HCT116 (cell line): Measurements from ENCODE around the gene RMI2. TPM values are rescaled to one million over a fixed set of nuclear protein-coding genes. Genes with fewer than 3 reads are reported as not detected.

ENCODE experiments used
- ATAC-seq: fragments of 200-7000 bp; cut with Tn5 transposase; 2 replicates; pipeline ENCODE4 v1.9.1; 2020; ENCODE audit warnings: mild to moderate bottlenecking, moderate library complexity
- BruUV-seq: library from RNA; stranded (reverse); fragments of 400-500 nt; replicated peaks from 2 replicates; lab custom pipeline; 2021; lab: Mats Ljungman, UMichigan
- CTCF ChIA-PET: fragments of 300-600 bp; sonication (Branson Sonifier 250); formaldehyde crosslinking; loops from one replicate; lab custom pipeline; 2021; ENCODE audit warnings: antibody characterized with exemption; lab: Charles Lee
- POLR2A ChIA-PET: fragments of 300-600, 350-600 bp; sonication (Branson Sonifier 250); formaldehyde crosslinking; loops from one replicate; lab custom pipeline; 2021; ENCODE audit warnings: antibody characterized with exemption; lab: Charles Lee
- RAD21 ChIA-PET, 2 experiments: fragments of 300-600 bp; sonication (Branson Sonifier 250); formaldehyde crosslinking; loops; one replicate each; lab custom pipeline; 2023; ENCODE audit warnings: low total read pairs in 2 of 2; ENCODE audit not compliant: uncharacterized antibody in 2 of 2, unreplicated experiment in 2 of 2, low non-redundant PET in 1 of 2; lab: Charles Lee
- DNase-seq: peaks from one replicate; pipeline ENCODE4 v3.0.0-alpha.2; 2010; ENCODE audit warnings: low read depth, low spot score
- H2AFZ ChIP-seq: fragments of 200-600 bp; shearing (Covaris generic), sonication (generic); 2 replicates; pipeline ENCODE4 v1.6.1; 2017; ENCODE audit warnings: low read depth, mixed run types, mixed read lengths, antibody characterized with exemption, low read length; ENCODE audit not compliant: poor library complexity, severe bottlenecking
- H3K27ac ChIP-seq: 2 replicates; pipeline ENCODE4 v1.5.1; 2012; ENCODE audit warnings: low read depth, low read length
- H3K27me3 ChIP-seq: fragments of 200-600 bp; sonication (generic); 2 replicates; pipeline ENCODE4 v1.6.1; 2016; ENCODE audit warnings: mixed run types, low read length, mixed read lengths; ENCODE audit not compliant: insufficient read depth
- H3K36me3 ChIP-seq, 2 experiments: fragments of 200-500 bp in 1 of 2; fragments of 200-600 bp in 1 of 2; sonication (Bioruptor generic) in 1 of 2; sonication (generic) in 1 of 2; 2 replicates each; pipeline versions ENCODE4 v1.5.1 to v1.6.1; 2014 to 2016; ENCODE audit warnings: low read length in 2 of 2, inconsistent platforms in 1 of 2, mixed read lengths in 1 of 2, mixed run types in 1 of 2; ENCODE audit not compliant: insufficient read depth in 2 of 2, control insufficient read depth in 1 of 2
- H3K4me1 ChIP-seq, 2 experiments: fragments of 200-600 bp in 1 of 2; sonication (generic) in 1 of 2; 2 replicates each; pipeline versions ENCODE4 v1.5.1 to v1.6.1; 2012 to 2017; ENCODE audit warnings: low read length in 2 of 2, inconsistent platforms in 1 of 2, mild to moderate bottlenecking in 1 of 2, mixed read lengths in 1 of 2, mixed run types in 1 of 2, moderate library complexity in 1 of 2; ENCODE audit not compliant: insufficient read depth in 2 of 2, control insufficient read depth in 1 of 2
- H3K4me2 ChIP-seq: fragments of 200-600 bp; sonication (generic); 2 replicates; pipeline ENCODE4 v1.6.1; 2017; ENCODE audit warnings: mixed run types, low read length, mixed read lengths
- H3K4me3 ChIP-seq, 2 experiments: fragments of 200-600 bp in 1 of 2; sonication (generic) in 1 of 2; replicated peaks in 1 of 2; 2 replicates each; pipeline ENCODE4 v1.5.1; 2011 to 2016; ENCODE audit warnings: low read length in 2 of 2, control low read depth in 1 of 2, low read depth in 1 of 2, mild to moderate bottlenecking in 1 of 2, mixed read lengths in 1 of 2, mixed run types in 1 of 2
- H3K79me2 ChIP-seq: fragments of 200-600 bp; sonication (generic); 2 replicates; pipeline ENCODE4 v1.6.1; 2017; ENCODE audit warnings: mild to moderate bottlenecking, mixed run types, low read length, moderate library complexity, mixed read lengths; ENCODE audit not compliant: insufficient read depth
- H3K9ac ChIP-seq: fragments of 200-600 bp; sonication (generic); 2 replicates; pipeline ENCODE4 v1.6.1; 2016; ENCODE audit warnings: low read length, mixed read lengths
- H3K9me2 ChIP-seq: fragments of 200-600 bp; sonication (generic), shearing (Covaris generic); 2 replicates; pipeline ENCODE4 v1.6.1; 2017; ENCODE audit warnings: mixed run types, mild to moderate bottlenecking, moderate library complexity; ENCODE audit not compliant: insufficient read depth
- H3K9me3 ChIP-seq, 2 experiments: fragments of 200-500 bp in 1 of 2; fragments of 200-600 bp in 1 of 2; sonication (Bioruptor generic) in 1 of 2; sonication (generic) in 1 of 2; 2 replicates each; pipeline ENCODE4 v1.6.1; 2014 to 2017; ENCODE audit warnings: low read length in 2 of 2, mixed read lengths in 2 of 2, inconsistent platforms in 1 of 2, low read depth in 1 of 2, mild to moderate bottlenecking in 1 of 2, mixed run types in 1 of 2, moderate library complexity in 1 of 2; ENCODE audit not compliant: control insufficient read depth in 1 of 2, insufficient read depth in 1 of 2
- H4K20me1 ChIP-seq: fragments of 200-600 bp; sonication (generic), shearing (Covaris generic); 2 replicates; pipeline ENCODE4 v1.6.1; 2017; ENCODE audit warnings: mixed run types, mild to moderate bottlenecking, moderate library complexity; ENCODE audit not compliant: insufficient read depth
- EZH2phosphoT487 ChIP-seq: fragments of 200-600 bp; IDR thresholded peaks from 2 replicates; pipeline ENCODE4 v1.6.1; 2018; ENCODE audit warnings: antibody characterized with exemption, borderline replicate concordance
- FOSL1 ChIP-seq: IDR thresholded peaks from 2 replicates; pipeline ENCODE4 v1.6.1; 2012; ENCODE audit warnings: low read depth
- JUND ChIP-seq: IDR thresholded peaks from 2 replicates; pipeline ENCODE4 v1.6.1; 2012
- POLR2A ChIP-seq: IDR thresholded peaks from 2 replicates; pipeline ENCODE4 v1.7.0; 2011; ENCODE audit warnings: borderline replicate concordance; ENCODE audit not compliant: insufficient read depth, insufficient read length; ENCODE audit errors: extremely low read depth
- POLR2AphosphoS5 ChIP-seq: IDR thresholded peaks from 2 replicates; pipeline ENCODE4 v1.6.1; 2011; ENCODE audit warnings: mild to moderate bottlenecking, low read depth, low read length, moderate library complexity
- SIN3A ChIP-seq: IDR thresholded peaks from 2 replicates; pipeline ENCODE4 v1.6.1; 2012; ENCODE audit warnings: low read depth
- SP1 ChIP-seq: IDR thresholded peaks from 2 replicates; pipeline ENCODE4 v1.6.1; 2012; ENCODE audit warnings: low read depth
- SRF ChIP-seq: IDR thresholded peaks from 2 replicates; pipeline ENCODE4 v1.6.1; 2012; ENCODE audit warnings: low read depth
- YY1 ChIP-seq: IDR thresholded peaks from 2 replicates; pipeline ENCODE4 v1.6.1; 2011; ENCODE audit warnings: low read length, low read depth, moderate library complexity, mild to moderate bottlenecking; ENCODE audit not compliant: insufficient replicate concordance; ENCODE audit errors: extremely low read depth
- ZNF274 ChIP-seq: fragments of 200-500 bp; sonication (Bioruptor generic); IDR thresholded peaks from 2 replicates; pipeline ENCODE4 v1.6.1; 2014; ENCODE audit warnings: mild to moderate bottlenecking, low read depth, low read length, inconsistent platforms
- intact Hi-C: fragments of 100-400 bp; cut with micrococcal nuclease; formaldehyde crosslinking; loops from 2 replicates; pipeline ENCODE4 v1.10.0; 2022
- total RNA-seq: library from RNA; stranded (reverse); gene quantifications from one replicate; pipeline ENCODE4 v1.2.1, GENCODE V29; 2021; ENCODE audit not compliant: unreplicated experiment
- TF ChIP-seq, protein P1 (sequence below): IDR thresholded peaks from 2 replicates; pipeline ENCODE4 v1.6.1; 2012
- TF ChIP-seq, protein P2 (sequence below): IDR thresholded peaks from 2 replicates; pipeline ENCODE4 v1.6.1; 2012; ENCODE audit warnings: low read depth
- TF ChIP-seq, protein P3 (sequence below): IDR thresholded peaks from 2 replicates; pipeline ENCODE4 v1.6.1; 2011; ENCODE audit warnings: mild to moderate bottlenecking, low read length, moderate library complexity; ENCODE audit not compliant: insufficient replicate concordance; ENCODE audit errors: extremely low read depth

RMI2 gene
- total RNA-seq, 1 experiment from 2014 or later = 19.9 TPM

DNA sequence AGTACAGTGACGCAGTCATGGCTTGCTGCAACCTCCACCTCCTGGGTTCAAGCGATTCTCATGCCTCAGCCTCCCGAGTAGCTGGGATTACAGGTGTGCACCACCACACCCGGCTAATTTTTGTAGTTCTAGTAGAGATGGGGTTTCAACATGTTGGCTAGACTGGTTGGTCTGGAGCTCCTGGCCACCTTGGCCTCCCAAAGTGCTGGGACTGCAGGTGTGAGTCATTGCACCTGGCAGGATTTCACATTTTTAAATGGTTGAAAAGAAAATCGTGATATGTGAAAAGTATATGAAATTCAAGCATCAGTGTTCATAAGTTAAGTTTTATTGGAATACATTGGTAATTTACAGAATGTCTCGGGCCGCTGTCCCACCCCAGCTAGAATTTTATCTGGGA lies 2.6 kb downstream of the RMI2 start:
- Histone ChIP-seq H3K27ac (no peak overlapping the region), H4K20me1 (no peaks in the 10 kb centered on the region), H3K27me3 (no peaks in the 10 kb centered on the region), H3K4me2 (no peak overlapping the region), H2AFZ (no peak overlapping the region), H3K9ac (no peak overlapping the region), H3K9me3 (no peaks in the 10 kb centered on the region), H3K36me3 (no peaks in the 10 kb centered on the region; a peak in 1 of 4 replicates), H3K4me3 (no peak overlapping the region), H3K9me2 (no peaks in the 10 kb centered on the region), H3K4me1 (peaks cover 0 to 31% of the 10 kb centered on the region in 2 experiments; a peak in 2 of 4 replicates), H3K79me2 (peaks cover 5% of the 10 kb centered on the region; the same call in 1 of the 2 replicates)
- no peak for ATAC-seq
- no peak for DNase-seq
- ChIA-PET CTCF (no interaction called here), POLR2A (no interaction called here), RAD21 (no interaction called here)
- BruUV-seq = no TSS peak
- TF ChIP-seq POLR2A = no peak
- TF ChIP-seq SIN3A = no peak
- no peak for TF ChIP-seq POLR2AphosphoS5
- TF ChIP-seq JUND = no peak
- TF ChIP-seq, protein P1, sequence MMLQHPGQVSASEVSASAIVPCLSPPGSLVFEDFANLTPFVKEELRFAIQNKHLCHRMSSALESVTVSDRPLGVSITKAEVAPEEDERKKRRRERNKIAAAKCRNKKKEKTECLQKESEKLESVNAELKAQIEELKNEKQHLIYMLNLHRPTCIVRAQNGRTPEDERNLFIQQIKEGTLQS = no peak
- no peak for TF ChIP-seq ZNF274
- no peak for TF ChIP-seq EZH2phosphoT487
- no peak for TF ChIP-seq SRF
- TF ChIP-seq YY1 = no peak
- no peak for TF ChIP-seq FOSL1
- TF ChIP-seq, protein P2, sequence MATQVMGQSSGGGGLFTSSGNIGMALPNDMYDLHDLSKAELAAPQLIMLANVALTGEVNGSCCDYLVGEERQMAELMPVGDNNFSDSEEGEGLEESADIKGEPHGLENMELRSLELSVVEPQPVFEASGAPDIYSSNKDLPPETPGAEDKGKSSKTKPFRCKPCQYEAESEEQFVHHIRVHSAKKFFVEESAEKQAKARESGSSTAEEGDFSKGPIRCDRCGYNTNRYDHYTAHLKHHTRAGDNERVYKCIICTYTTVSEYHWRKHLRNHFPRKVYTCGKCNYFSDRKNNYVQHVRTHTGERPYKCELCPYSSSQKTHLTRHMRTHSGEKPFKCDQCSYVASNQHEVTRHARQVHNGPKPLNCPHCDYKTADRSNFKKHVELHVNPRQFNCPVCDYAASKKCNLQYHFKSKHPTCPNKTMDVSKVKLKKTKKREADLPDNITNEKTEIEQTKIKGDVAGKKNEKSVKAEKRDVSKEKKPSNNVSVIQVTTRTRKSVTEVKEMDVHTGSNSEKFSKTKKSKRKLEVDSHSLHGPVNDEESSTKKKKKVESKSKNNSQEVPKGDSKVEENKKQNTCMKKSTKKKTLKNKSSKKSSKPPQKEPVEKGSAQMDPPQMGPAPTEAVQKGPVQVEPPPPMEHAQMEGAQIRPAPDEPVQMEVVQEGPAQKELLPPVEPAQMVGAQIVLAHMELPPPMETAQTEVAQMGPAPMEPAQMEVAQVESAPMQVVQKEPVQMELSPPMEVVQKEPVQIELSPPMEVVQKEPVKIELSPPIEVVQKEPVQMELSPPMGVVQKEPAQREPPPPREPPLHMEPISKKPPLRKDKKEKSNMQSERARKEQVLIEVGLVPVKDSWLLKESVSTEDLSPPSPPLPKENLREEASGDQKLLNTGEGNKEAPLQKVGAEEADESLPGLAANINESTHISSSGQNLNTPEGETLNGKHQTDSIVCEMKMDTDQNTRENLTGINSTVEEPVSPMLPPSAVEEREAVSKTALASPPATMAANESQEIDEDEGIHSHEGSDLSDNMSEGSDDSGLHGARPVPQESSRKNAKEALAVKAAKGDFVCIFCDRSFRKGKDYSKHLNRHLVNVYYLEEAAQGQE = no peak
- no peak for TF ChIP-seq SP1
- TF ChIP-seq, protein P3, sequence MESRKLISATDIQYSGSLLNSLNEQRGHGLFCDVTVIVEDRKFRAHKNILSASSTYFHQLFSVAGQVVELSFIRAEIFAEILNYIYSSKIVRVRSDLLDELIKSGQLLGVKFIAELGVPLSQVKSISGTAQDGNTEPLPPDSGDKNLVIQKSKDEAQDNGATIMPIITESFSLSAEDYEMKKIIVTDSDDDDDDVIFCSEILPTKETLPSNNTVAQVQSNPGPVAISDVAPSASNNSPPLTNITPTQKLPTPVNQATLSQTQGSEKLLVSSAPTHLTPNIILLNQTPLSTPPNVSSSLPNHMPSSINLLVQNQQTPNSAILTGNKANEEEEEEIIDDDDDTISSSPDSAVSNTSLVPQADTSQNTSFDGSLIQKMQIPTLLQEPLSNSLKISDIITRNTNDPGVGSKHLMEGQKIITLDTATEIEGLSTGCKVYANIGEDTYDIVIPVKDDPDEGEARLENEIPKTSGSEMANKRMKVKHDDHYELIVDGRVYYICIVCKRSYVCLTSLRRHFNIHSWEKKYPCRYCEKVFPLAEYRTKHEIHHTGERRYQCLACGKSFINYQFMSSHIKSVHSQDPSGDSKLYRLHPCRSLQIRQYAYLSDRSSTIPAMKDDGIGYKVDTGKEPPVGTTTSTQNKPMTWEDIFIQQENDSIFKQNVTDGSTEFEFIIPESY = no peak
- intact Hi-C loops = no loop called here
